GM19463 (cell line): ENCODE results near the gene RASGRP1.

Source experiments
- ATAC-seq: cut with Tn5 transposase; IDR thresholded peaks from one replicate; pipeline ENCODE4 v1.9.1; 2021; ENCODE audit warnings: mild to moderate bottlenecking, moderate library complexity; ENCODE audit not compliant: unreplicated experiment

Gene RASGRP1

GRCh38 chr15:38538328-38539007, 26.1 kb downstream of the RASGRP1 start:
- ATAC-seq = no peak

- ATAC-seq = no peak
These were observed 28.4 kb downstream of the RASGRP1 start for GRCh38 chr15:38536201-38536676.

GRCh38 chr15:38535491-38536200, 29.0 kb downstream of the RASGRP1 start:
- ATAC-seq = no peak

GRCh38 chr15:38534691-38535090, 29.9 kb downstream of the RASGRP1 start:
- ATAC-seq = no peak

GRCh38 chr15:38533926-38534325, 30.7 kb downstream of the RASGRP1 start:
- no peak for ATAC-seq

- no peak for ATAC-seq
These were observed 31.1 kb downstream of the RASGRP1 start for GRCh38 chr15:38533416-38533915.

GRCh38 chr15:38532728-38533127, 31.9 kb downstream of the RASGRP1 start:
- no peak for ATAC-seq

- no peak for ATAC-seq
These were observed 33.1 kb downstream of the RASGRP1 start for GRCh38 chr15:38531509-38531908.

GRCh38 chr15:38530113-38530512, 34.5 kb downstream of the RASGRP1 start:
- peak; percentile 84 for ATAC-seq

GRCh38 chr15:38528294-38528693, 36.3 kb downstream of the RASGRP1 start:
- no peak for ATAC-seq

- ATAC-seq = no peak
These were observed 38.5 kb downstream of the RASGRP1 start for GRCh38 chr15:38526158-38526557.

GRCh38 chr15:38525489-38525888, 39.1 kb downstream of the RASGRP1 start:
- no peak for ATAC-seq

- no peak for ATAC-seq
These were observed 40.5 kb downstream of the RASGRP1 start for GRCh38 chr15:38524156-38524555.

- no peak for ATAC-seq
These were observed 41.7 kb downstream of the RASGRP1 start for GRCh38 chr15:38522922-38523321.

GRCh38 chr15:38521316-38521715, 43.3 kb downstream of the RASGRP1 start:
- no peak for ATAC-seq

- ATAC-seq = no peak
These were observed 44.6 kb downstream of the RASGRP1 start for GRCh38 chr15:38520035-38520434.

GRCh38 chr15:38518084-38518483, 46.5 kb downstream of the RASGRP1 start:
- ATAC-seq = no peak

- ATAC-seq = no peak
These were observed 47.2 kb downstream of the RASGRP1 start for GRCh38 chr15:38517312-38517975.

- no peak for ATAC-seq
These were observed 48.0 kb downstream of the RASGRP1 start for GRCh38 chr15:38516626-38517025.

GRCh38 chr15:38514601-38515000, 50.0 kb downstream of the RASGRP1 start:
- ATAC-seq = peak; percentile 85

GRCh38 chr15:38512901-38513300, 51.7 kb downstream of the RASGRP1 start:
- no peak for ATAC-seq

GRCh38 chr15:38509152-38509551, 55.5 kb downstream of the RASGRP1 start:
- no peak for ATAC-seq
